ENCODE measurements around the gene RNASEL. TPM values are rescaled to one million over a fixed set of nuclear protein-coding genes. Genes with fewer than 3 reads are reported as not detected.

Gene RNASEL
- total and polyA plus RNA-seq, 9 of the 15 experiments (the other 6 are each of a cell fraction or from before 2014, with no cell fraction given), result 4.3 to 11.1 (median 7.2) TPM

- TF ChIP-seq PRPF4 (IDR thresholded peaks at IDR 0.05; ENCODE audit: insufficient read depth, low read depth, low read length, poor library complexity, severe bottlenecking) (no peak), POLR2G (IDR thresholded peaks at IDR 0.05; ENCODE audit: low read depth, low read length) (no peak), BRCA1 (IDR thresholded peaks at IDR 0.05) (no peak), BRCA1 (CRISPR knock-in tag; IDR thresholded peaks at IDR 0.05) (no peak), MTA1 (IDR thresholded peaks at IDR 0.05; ENCODE audit: borderline replicate concordance) (no peak), RBBP5 (IDR thresholded peaks at IDR 0.05; ENCODE audit: borderline replicate concordance, insufficient read depth, low read length, poor library complexity, severe bottlenecking) (no peak), ZNF174 (CRISPR knock-in tag; IDR thresholded peaks at IDR 0.05) (no peak), ASH1L (IDR thresholded peaks at IDR 0.05; ENCODE audit: borderline replicate concordance, low read depth, partially characterized antibody) (no peak), ZNF668 (CRISPR knock-in tag; IDR thresholded peaks at IDR 0.05) (no peak), SP1 (CRISPR knock-in tag; IDR thresholded peaks at IDR 0.05) (no peak)
- POLR2A ChIA-PET, result interaction anchor here (0.8 to 1.3 kb wide), 3 partner anchors 12 to 214 kb away, joined by 3 to 5 read pairs (median 3); no protein-coding TSS in a partner anchor
- no peak for ATAC-seq
Observed at GRCh38 chr1:182574156-182574555, 14.9 kb downstream of the RNASEL start.

More at GRCh38 chr1:182574156-182574555, 14.9 kb downstream of the RNASEL start:
- H3K27ac ChIP-seq (ENCODE audit: extremely low read depth, low read depth, low read length), result no peak overlapping the region
- H3K9me3 ChIP-seq (replicated peaks; ENCODE audit: control insufficient read depth, insufficient read depth, low read depth, low read length), result no peaks in the 10 kb centered on the region
- no peak overlapping the region for H3K4me3 ChIP-seq
- no peaks in the 10 kb centered on the region for H3K79me2 ChIP-seq (ENCODE audit: control insufficient read depth, insufficient read depth, low read length)
- 59% methylated on average over 4 of the region's 4 CpGs for WGBS (ENCODE audit: insufficient coverage, low coverage, missing lambda C conversion rate)
- H3K27me3 ChIP-seq (ENCODE audit: control insufficient read depth in 2 of 2, insufficient read depth in 2 of 2, low read length in 2 of 2), result peaks cover 0 to 3% of the 10 kb centered on the region in 2 experiments; a peak in 2 of 5 replicates
- peaks cover 0 to 8% of the 10 kb centered on the region in 2 experiments; a peak in 2 of 5 replicates for H3K4me1 ChIP-seq (replicated peaks in 1 of 2; ENCODE audit: control insufficient read depth in 2 of 2, insufficient read depth in 2 of 2, low read length in 2 of 2)
- FAIRE-seq, result no peak
- no peak for DNase-seq (ENCODE audit: extremely low read depth in 1 of 4, low spot score in 3 of 4)
- H3K36me3 ChIP-seq (ENCODE audit: control insufficient read depth, insufficient read depth, low read length), result peaks cover 7% of the 10 kb centered on the region; the same call in 2 of the 3 replicates
- no peak overlapping the region for H2AFZ ChIP-seq (ENCODE audit: low read depth, low read length)
- in situ Hi-C loops (cut with MboI), result no loop called here
- BruUV-seq (replicated peaks), result no TSS peak
- no peak overlapping the region for H3K4me2 ChIP-seq (ENCODE audit: insufficient read depth, low read length)
- intact Hi-C loops (cut with micrococcal nuclease), result no loop called here
- H3K9ac ChIP-seq (ENCODE audit: insufficient read depth in 1 of 2, low read depth in 2 of 2, low read length in 2 of 2), result no peak overlapping the region
- H4K20me1 ChIP-seq (replicated peaks; ENCODE audit: control insufficient read depth, insufficient read depth, low read length), result no peaks in the 10 kb centered on the region
- CTCF ChIA-PET (ENCODE audit: low intra/inter-chr PET ratio), result no interaction called here
- no peaks in the 10 kb centered on the region for H3K9me1 ChIP-seq (ENCODE audit: control insufficient read depth, insufficient read depth, low read length)

All from K562 (cell line).